ENCODE data around the gene PROZ.

The PROZ gene

GRCh38 chr13:113119166-113119821 lies 39.2 kb upstream of the PROZ start:
- DNase-seq = no peak

DNA sequence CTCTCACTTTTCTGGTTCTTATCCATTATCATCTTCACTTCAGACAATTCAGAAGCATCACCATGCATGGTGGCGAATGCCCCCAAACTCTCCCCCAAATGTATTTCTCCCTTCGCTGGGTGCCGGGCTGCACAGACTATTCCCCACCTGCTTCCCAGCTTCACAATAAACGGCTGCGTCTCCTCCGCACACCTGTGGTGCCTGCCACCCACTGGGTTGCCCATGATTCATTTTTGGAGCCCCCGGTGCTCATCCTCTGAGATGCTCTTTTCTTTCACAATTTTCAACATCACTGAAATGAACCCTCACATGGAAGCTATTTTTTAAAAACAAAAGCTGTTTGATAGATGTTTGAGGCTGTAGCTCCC lies 38.6 kb upstream of the PROZ start:
- DNase-seq = no peak

DNA sequence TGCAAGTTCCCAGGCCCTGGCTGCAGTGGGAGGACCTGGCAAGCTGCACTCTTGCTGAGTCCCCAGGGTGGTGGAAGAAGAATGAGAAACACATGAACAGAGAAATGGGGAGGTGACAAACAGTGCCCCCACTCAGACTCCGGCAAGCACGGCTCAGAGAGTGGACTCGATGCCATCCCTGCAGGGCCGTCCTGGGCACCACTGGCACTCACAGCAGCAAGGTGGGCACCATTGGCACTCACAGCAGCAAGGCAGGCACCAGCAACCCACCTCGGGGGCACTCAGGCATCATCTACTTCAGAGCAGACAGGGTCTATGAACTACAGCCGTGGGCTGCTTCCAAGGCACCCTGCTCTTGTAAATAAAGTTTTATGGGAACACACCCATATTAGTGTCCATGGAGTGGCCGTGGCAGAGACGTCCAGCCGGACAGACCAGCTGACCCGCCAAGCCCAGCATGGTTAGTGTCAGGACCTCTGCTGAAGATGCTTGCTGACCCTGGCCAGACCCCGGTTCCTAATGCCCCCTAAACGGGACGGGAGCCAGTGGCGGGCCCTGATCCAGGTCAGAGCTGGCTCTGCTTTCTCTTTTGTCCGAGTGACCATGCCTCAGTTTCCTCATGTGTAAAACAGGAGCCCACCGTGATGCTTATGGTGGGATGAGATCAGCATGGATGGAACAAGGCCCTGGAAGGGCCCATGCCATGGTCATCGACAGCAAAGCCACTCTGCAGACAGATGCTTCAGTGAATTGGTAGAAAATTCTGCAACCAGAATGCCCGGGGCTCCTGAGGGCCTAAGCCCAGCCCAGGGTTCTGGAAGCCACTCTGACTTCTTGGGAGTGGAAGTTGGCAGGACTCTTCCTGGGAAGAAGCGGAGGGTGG lies 37.9 kb upstream of the PROZ start:
- DNase-seq = no peak

GRCh38 chr13:113121183-113121927 lies 37.1 kb upstream of the PROZ start:
- DNase-seq = no peak

- no peak for DNase-seq
These were observed 36.4 kb upstream of the PROZ start for GRCh38 chr13:113121928-113122471.

DNA sequence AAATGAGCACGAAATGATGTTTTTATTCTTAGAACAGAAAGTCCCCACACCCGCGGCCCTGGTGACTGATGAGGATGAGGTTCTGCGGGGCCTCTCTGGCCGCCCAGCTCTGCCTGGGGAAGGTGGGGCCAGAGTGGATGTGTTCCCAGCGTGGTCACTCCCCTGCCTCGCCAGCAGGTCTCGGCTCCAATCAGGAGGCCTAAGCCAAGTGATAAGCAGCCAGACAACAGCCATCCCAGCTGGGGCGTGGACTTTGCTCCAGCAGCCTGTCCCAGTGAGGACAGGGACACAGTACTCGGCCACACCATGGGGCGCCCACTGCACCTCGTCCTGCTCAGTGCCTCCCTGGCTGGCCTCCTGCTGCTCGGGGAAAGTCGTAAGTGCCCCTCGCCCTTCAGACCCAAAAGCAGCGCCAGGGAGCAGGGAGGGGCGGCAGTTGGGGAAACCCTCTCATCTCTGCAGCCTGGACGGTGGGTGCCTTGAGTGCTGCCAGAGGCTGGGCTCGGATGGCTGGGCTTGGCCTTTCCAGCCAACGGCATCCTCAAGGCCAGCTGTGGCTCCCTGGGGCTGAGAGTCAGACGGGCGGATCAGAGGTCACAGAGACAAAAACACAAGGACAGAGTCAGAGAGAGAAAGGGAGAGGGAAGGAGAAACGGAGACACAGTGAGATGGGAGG lies 35.8 kb upstream of the PROZ start, which contains the start of gene F10:
F10 (plus strand) TSS at position 250 of the 676 bp plus-strand sequence; CDS start at position 307, 57 bp downstream.
- DNase-seq = no peak

DNA sequence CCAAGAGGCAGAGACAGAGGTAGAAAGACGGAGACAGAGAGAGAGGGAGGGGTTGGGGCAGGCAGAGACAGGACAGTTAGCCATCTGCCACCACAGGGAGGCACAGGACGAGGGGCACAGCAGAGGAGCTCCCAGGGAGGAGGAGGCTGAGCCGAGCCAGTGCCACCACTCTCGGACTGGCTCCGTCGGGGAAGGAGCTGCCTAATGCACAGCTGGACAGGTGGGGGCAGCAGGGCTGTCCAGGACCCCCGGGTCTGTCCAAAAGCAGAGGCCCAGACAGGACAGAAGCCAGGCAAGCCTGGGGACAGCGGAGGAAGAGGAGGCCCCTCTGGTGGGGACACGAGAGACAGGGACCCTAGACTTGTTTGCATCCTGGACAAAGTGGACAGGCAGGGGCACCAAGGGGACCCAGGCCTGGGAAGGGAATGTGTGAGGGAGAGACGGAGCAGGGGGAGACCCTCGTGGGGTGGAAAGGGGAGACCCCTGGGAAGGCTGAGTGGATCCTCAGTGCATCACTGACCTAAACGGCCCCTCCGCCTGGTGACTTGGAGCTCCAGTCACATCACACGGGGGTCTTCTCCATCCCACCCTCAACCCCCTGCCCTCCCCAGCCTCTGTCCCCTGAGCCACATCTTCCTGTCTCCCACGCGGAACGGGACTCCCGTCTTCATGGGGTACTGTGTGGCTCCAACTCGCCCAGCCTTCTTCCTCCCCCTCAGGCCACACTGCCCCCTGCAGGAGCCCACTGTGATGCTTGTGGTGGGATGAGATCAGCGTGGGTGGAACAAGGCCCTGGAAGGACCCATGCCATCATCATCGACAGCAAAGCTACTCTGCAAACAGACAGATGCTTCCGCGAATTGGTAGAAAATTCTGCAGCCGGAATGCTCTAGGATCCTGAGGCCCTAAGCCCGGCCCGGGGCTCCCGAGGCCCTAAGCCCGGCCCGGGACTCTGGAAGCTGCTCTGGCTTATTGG lies 34.9 kb upstream of the PROZ start:
- no peak for DNase-seq

DNA sequence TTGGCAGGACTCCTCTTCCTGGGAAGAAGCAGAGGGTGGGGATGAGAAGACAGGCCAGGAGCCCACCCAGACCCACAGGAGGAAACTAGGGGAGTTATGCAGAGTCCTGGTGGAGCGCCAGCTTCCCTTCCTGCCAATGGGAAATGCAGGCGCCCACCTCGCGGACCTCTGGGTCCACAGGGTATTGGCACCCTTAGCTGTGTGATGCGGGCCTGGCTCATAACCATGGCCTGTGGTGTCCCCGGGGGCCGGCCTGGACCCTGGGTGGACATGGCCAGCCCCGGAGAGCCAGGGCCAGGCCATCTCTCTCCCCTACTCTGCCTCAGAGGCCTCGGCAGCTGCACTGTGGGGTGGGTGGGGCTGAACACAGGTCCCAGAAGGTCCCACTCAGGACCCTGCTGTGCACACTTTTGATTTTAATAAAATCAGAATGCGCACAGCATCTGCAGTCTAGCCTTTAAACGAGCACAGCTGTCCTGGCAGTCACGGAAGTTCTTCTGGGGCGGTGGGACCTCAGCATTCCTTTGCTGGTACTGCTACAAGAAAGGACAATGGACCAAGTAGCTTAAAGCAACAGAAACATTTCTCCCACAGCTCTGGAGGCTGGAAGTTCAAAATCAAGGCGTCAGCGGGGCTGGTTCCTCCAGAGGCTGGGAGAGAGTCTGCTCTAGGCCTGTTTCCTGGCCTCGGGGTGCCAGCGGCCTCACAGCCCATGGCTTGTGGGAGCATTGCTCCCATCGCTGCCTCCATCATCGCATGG lies 34.1 kb upstream of the PROZ start:
- no peak for DNase-seq

DNA sequence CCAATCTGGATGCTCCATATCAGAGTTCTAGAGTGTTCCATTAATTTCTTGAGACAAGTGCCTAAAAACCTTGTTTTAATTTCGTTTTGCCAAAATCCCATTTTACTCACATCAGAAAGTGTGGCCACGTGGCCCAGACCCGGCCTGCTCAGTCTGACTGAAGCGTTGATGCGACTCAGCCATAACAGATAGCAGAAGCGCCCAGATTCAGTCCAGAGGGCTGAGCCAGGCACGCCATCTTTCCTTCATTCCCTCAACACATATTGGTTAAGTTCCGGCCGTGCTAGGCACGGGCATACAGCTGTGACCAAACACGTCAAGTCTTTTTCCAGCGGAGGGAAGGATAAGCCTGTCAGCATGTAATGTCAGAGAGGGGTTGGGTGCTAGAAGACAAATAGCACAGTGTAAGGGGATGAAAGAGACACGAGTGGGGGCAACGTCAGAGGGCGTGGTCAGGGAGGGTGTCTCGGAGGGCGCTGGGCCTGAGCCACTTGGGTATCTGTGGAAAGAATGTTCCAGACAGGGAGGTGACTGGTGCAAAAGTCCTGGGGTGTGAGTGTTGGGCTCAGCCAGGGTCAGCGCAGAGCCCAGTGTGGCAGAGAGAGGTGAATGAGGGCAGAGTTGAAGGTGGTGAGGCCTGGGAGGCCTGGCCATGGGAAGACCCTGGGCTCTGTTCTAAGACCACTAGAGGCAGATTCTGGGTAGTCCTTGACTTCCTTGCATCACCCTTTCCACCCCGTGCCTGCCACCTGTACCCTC lies 32.8 kb upstream of the PROZ start:
- DNase-seq = no peak

- DNase-seq = no peak
These were observed 31.9 kb upstream of the PROZ start for GRCh38 chr13:113126265-113127150.

- no peak for DNase-seq
These were observed 29.0 kb upstream of the PROZ start for GRCh38 chr13:113129480-113129879.

- peak in 1 of 58 donors; percentile 26 for DNase-seq
These were observed 28.3 kb upstream of the PROZ start for GRCh38 chr13:113129921-113130750.

- no peak for DNase-seq
These were observed 23.1 kb upstream of the PROZ start for GRCh38 chr13:113135281-113135760.

- no peak for DNase-seq
These were observed 20.7 kb upstream of the PROZ start for GRCh38 chr13:113137691-113138298.

DNA sequence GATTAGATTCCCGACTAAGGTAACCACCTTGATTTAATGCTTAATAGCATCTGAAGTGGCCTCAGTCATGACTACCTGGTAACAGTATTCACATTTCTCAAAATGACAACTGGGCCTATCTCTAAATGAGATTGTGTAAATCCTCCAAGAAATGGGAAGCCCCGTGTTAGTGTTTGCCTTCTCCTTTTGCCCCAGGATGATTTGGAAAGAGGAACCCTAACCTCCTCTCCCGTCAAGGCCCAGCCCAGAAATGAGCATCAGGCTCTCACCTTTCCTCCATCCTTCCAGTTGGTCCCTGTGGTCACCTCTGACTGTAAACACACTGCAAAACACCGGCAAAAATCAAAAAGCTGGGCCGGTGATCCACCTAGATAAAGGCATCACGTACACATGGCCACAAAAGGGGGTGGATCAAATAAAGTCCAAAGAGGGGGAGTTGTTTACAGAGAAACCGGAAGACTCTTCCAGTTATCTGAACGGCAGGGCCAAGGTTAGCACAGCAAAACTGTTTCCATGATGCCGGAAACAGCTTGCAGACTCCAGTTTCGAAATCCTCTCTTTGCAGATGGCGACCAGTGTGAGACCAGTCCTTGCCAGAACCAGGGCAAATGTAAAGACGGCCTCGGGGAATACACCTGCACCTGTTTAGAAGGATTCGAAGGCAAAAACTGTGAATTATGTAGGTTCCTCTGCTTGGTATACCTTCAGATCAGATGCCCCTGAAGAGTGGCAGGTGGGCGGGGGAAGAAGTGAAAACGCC lies 19.5 kb upstream of the PROZ start:
- no peak for DNase-seq
